ENCODE data around the gene XKR7. TPM values are rescaled to one million over a fixed set of nuclear protein-coding genes. Genes with fewer than 3 reads are reported as not detected.

XKR7 gene
- total RNA-seq, 1 donor from 2014 or later, result not detected

DNA sequence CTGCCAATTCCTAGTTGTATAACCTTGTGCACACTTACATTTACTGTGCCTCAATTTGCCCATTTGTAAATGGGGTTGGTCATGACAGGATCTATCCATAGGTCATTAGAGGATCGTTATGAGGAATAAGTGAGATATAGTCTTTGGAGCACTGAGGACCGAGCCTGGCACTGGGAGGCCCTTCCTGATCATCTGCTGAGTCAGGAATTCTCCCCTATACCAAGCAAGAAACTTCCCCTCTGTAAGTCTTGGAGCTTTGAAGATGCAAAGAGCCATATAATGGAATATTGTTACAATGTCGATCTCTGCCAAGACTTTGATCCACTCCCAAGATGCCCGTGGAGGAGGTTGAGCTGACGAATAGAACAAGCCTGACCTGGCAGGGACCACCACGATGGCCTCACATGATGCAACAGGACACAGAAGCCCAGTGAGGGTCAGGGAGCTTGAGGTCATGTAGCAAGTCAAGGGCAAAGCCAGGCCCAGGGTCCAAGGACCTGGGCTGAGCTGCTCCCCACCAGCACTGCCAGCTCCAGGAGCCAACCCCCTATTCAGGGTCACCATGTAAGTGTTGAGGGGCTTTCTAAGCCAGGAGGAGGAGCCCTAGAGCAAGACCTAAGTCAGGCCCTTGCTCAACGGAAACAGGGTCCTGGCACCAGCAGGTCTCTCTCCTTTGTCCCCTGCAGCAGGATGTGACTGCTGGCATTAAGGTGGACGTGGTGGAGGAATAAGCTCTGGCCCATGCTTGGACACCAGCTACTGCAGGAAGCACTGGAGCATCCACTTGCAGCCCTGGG is 32.8 kb upstream of the XKR7 start:
- Mint-ChIP-seq H3K27me3 (ENCODE audit: unreplicated experiment) (peaks cover 15% of the 10 kb centered on the region), H3K4me1 (ENCODE audit: unreplicated experiment) (no peaks in the 10 kb centered on the region), H3K4me3 (ENCODE audit: unreplicated experiment) (no peak overlapping the region), H3K9me3 (ENCODE audit: unreplicated experiment) (no peaks in the 10 kb centered on the region), H3K27ac (ENCODE audit: unreplicated experiment) (no peak overlapping the region), H3K36me3 (ENCODE audit: unreplicated experiment) (no peaks in the 10 kb centered on the region)
- TF ChIP-seq, protein P1, sequence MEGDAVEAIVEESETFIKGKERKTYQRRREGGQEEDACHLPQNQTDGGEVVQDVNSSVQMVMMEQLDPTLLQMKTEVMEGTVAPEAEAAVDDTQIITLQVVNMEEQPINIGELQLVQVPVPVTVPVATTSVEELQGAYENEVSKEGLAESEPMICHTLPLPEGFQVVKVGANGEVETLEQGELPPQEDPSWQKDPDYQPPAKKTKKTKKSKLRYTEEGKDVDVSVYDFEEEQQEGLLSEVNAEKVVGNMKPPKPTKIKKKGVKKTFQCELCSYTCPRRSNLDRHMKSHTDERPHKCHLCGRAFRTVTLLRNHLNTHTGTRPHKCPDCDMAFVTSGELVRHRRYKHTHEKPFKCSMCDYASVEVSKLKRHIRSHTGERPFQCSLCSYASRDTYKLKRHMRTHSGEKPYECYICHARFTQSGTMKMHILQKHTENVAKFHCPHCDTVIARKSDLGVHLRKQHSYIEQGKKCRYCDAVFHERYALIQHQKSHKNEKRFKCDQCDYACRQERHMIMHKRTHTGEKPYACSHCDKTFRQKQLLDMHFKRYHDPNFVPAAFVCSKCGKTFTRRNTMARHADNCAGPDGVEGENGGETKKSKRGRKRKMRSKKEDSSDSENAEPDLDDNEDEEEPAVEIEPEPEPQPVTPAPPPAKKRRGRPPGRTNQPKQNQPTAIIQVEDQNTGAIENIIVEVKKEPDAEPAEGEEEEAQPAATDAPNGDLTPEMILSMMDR (IDR thresholded peaks at IDR 0.05), result no peak
- no peak for DNase-seq (ENCODE audit: extremely low spot score, unreplicated experiment)

DNA sequence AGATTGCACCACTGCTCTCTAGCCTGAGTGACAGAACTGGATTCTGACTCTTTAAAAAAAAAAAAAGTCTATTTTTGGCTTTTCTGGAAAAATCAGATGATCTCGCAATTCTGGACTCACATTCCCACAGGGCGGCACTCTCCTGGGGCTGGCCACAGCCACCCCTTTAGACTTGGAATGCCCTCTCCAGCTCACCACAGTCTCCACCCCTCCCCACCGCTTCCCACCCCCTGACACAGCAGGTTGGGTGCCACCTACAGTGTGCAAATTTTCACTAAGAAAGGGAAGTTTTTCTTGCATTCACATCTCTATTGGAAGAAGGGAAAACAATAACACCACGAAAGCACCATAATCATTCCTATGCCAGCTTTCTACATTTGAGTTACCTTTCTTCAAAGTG is 31.5 kb upstream of the XKR7 start:
- Mint-ChIP-seq H3K4me3 (ENCODE audit: unreplicated experiment) (no peak overlapping the region), H3K4me1 (ENCODE audit: unreplicated experiment) (no peaks in the 10 kb centered on the region), H3K27me3 (ENCODE audit: unreplicated experiment) (peaks cover 3% of the 10 kb centered on the region), H3K27ac (ENCODE audit: unreplicated experiment) (no peak overlapping the region), H3K36me3 (ENCODE audit: unreplicated experiment) (no peaks in the 10 kb centered on the region), H3K9me3 (ENCODE audit: unreplicated experiment) (no peaks in the 10 kb centered on the region)
- no peak for DNase-seq (ENCODE audit: extremely low spot score, unreplicated experiment)
- TF ChIP-seq, protein P1 (IDR thresholded peaks at IDR 0.05), result no peak

DNA sequence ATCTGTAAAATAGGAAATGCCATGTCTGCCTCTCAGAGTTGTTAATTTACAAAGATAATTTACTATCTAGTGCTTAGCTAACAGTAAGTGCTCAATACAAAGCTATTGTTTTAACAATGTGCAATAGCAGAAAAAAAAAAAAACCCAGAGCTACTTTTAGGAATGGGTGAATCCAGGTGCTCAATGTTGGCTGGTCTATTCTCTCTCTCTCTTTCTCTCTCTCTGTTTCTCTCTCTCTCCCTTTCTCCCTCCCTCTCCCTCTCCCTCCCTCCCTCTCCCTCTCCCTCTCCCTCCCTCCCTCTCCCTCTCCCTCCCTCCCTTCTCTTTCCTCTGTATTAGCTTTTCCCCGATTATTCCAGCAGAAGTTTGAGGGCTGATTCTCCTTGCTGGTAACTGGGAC is 30.1 kb upstream of the XKR7 start:
- H3K27ac Mint-ChIP-seq (ENCODE audit: unreplicated experiment), result no peak overlapping the region
- H3K4me3 Mint-ChIP-seq (ENCODE audit: unreplicated experiment), result no peak overlapping the region
- TF ChIP-seq, protein P1 (IDR thresholded peaks at IDR 0.05), result no peak
- H3K9me3 Mint-ChIP-seq (ENCODE audit: unreplicated experiment), result no peaks in the 10 kb centered on the region
- H3K27me3 Mint-ChIP-seq (ENCODE audit: unreplicated experiment), result no peaks in the 10 kb centered on the region
- DNase-seq (ENCODE audit: extremely low spot score, unreplicated experiment), result no peak
- no peaks in the 10 kb centered on the region for H3K4me1 Mint-ChIP-seq (ENCODE audit: unreplicated experiment)
- no peaks in the 10 kb centered on the region for H3K36me3 Mint-ChIP-seq (ENCODE audit: unreplicated experiment)

DNA sequence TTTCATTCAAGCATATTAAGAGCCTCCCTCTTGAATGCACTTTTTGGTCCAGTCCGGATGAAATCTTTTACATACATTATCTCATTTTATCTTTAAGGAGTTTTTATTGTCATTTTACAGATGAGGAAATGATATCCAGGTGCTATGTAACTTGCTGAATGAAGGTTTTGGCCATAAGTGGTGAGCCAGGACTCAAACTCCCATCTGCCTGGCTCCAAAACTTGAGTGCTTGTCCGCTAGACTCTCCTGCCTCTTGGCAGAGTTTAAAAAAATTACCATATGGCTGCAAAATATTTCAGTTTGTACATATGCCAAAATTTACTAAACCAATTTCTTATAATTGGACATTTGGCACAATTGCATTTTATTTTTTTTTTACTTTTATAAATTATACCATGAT is 28.3 kb upstream of the XKR7 start:
- no peak overlapping the region for H3K4me3 Mint-ChIP-seq (ENCODE audit: unreplicated experiment)
- H3K4me1 Mint-ChIP-seq (ENCODE audit: unreplicated experiment), result no peaks in the 10 kb centered on the region
- H3K27me3 Mint-ChIP-seq (ENCODE audit: unreplicated experiment), result no peaks in the 10 kb centered on the region
- H3K27ac Mint-ChIP-seq (ENCODE audit: unreplicated experiment), result no peak overlapping the region
- H3K9me3 Mint-ChIP-seq (ENCODE audit: unreplicated experiment), result no peaks in the 10 kb centered on the region
- H3K36me3 Mint-ChIP-seq (ENCODE audit: unreplicated experiment), result peaks cover 2% of the 10 kb centered on the region
- TF ChIP-seq, protein P1 (IDR thresholded peaks at IDR 0.05), result no peak
- no peak for DNase-seq (ENCODE audit: extremely low spot score, unreplicated experiment)

DNA sequence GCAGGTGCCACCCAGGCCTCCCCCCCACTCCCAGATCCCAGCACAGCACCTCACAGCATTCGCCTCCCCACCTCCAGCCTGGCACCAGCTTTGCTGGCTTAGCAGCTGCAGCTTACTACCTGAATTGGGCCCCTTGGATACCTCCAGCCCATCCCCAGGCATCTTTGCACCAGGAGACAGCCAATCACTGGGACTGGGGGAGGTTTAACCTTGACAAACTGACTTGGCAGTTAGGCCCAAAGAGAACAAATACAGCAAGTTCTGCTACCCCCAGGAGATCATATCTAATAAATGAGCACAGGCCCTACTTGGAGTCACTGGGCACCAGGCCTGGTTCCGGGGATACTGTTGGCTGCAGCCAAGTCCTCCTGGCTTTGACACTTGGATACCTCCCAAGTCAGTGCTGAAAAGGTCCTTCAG is 24.9 kb upstream of the XKR7 start:
- H3K36me3 Mint-ChIP-seq (ENCODE audit: unreplicated experiment), result peaks cover 18% of the 10 kb centered on the region

More for the DNA sequence above, 24.9 kb upstream of the XKR7 start:
- H3K27me3 Mint-ChIP-seq (ENCODE audit: unreplicated experiment), result no peaks in the 10 kb centered on the region
- no peak overlapping the region for H3K4me3 Mint-ChIP-seq (ENCODE audit: unreplicated experiment)
- no peaks in the 10 kb centered on the region for H3K9me3 Mint-ChIP-seq (ENCODE audit: unreplicated experiment)
- TF ChIP-seq, protein P1 (IDR thresholded peaks at IDR 0.05), result no peak
- no peaks in the 10 kb centered on the region for H3K4me1 Mint-ChIP-seq (ENCODE audit: unreplicated experiment)
- no peak for DNase-seq (ENCODE audit: extremely low spot score, unreplicated experiment)
- no peak overlapping the region for H3K27ac Mint-ChIP-seq (ENCODE audit: unreplicated experiment)
